Parathyroid adenoma (tissue), 2 donors: ENCODE data around the gene OBSL1.
A peak's percentile ranks its signal among the peaks of the same experiment; 100 is the strongest.

Experiments used
- H2AFZ ChIP-seq: fragments of 300-600 bp; sonication (generic); one replicate; pipeline ENCODE4 v1.7.0; 2017; ENCODE audit warnings: antibody characterized with exemption, mild to moderate bottlenecking
- H3K27ac ChIP-seq: fragments of 300-600 bp; sonication (generic); one replicate; pipeline ENCODE4 v1.7.0; 2017
- H3K27me3 ChIP-seq: fragments of 300-600 bp; sonication (generic); one replicate; pipeline ENCODE4 v1.7.0; 2017; ENCODE audit warnings: low read length; ENCODE audit not compliant: control insufficient read depth, insufficient read depth
- H3K36me3 ChIP-seq: fragments of 300-600 bp; sonication (generic); one replicate; pipeline ENCODE4 v1.7.0; 2017; ENCODE audit warnings: low read length; ENCODE audit not compliant: control insufficient read depth, insufficient read depth
- H3K4me1 ChIP-seq: fragments of 300-600 bp; sonication (generic); one replicate; pipeline ENCODE4 v1.7.0; 2017; ENCODE audit warnings: control low read depth
- H3K4me2 ChIP-seq: fragments of 300-600 bp; sonication (generic); one replicate; pipeline ENCODE4 v1.7.0; 2017; ENCODE audit warnings: low read length
- H3K4me3 ChIP-seq: fragments of 300-600 bp; sonication (generic); one replicate; pipeline ENCODE4 v1.7.0; 2017; ENCODE audit warnings: low read depth, low read length
- H3K79me2 ChIP-seq: fragments of 300-600 bp; sonication (generic); one replicate; pipeline ENCODE4 v1.7.0; 2017; ENCODE audit warnings: control low read depth
- H3K9ac ChIP-seq: fragments of 300-600 bp; sonication (generic); one replicate; pipeline ENCODE4 v1.7.0; 2017; ENCODE audit warnings: mild to moderate bottlenecking
- H3K9me3 ChIP-seq: fragments of 300-600 bp; sonication (generic); one replicate; pipeline ENCODE4 v1.7.0; 2017; ENCODE audit warnings: low read length; ENCODE audit not compliant: control insufficient read depth
- TF ChIP-seq, protein P1 (sequence below): fragments of 300-600 bp; sonication (generic); IDR thresholded peaks from one replicate; pipeline ENCODE4 v1.7.0; 2017; ENCODE audit warnings: antibody characterized with exemption, mild to moderate bottlenecking
- donor health status: primary hyperparathyroidism.

Gene OBSL1

DNA sequence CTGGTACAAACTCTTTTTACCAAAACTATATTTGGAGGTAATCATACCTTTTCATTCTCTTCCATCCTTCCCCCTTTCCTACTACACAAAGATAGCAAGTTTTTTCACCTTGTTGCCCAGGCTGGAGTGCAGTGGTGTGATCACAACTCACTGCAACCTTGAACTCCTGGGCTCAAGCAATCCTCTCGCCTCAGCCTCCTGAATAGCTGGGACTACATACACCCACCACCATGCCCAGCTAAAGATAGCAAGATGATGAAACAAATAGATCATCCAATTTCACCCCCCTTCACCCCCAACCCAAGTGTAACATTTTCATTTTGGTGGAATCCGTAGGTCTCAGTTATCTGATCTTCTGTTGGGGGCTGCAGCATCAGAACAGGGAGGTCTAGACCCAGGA, 21.8 kb upstream of the OBSL1 start:
- H3K9me3 ChIP-seq = no peaks in the 10 kb centered on the region
- TF ChIP-seq, protein P1, sequence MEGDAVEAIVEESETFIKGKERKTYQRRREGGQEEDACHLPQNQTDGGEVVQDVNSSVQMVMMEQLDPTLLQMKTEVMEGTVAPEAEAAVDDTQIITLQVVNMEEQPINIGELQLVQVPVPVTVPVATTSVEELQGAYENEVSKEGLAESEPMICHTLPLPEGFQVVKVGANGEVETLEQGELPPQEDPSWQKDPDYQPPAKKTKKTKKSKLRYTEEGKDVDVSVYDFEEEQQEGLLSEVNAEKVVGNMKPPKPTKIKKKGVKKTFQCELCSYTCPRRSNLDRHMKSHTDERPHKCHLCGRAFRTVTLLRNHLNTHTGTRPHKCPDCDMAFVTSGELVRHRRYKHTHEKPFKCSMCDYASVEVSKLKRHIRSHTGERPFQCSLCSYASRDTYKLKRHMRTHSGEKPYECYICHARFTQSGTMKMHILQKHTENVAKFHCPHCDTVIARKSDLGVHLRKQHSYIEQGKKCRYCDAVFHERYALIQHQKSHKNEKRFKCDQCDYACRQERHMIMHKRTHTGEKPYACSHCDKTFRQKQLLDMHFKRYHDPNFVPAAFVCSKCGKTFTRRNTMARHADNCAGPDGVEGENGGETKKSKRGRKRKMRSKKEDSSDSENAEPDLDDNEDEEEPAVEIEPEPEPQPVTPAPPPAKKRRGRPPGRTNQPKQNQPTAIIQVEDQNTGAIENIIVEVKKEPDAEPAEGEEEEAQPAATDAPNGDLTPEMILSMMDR = no peak
- H3K4me1 ChIP-seq = peaks cover 5% of the 10 kb centered on the region
- no peaks in the 10 kb centered on the region for H3K27me3 ChIP-seq
- no peak overlapping the region for H3K4me2 ChIP-seq
- no peaks in the 10 kb centered on the region for H3K36me3 ChIP-seq
- no peak overlapping the region for H3K4me3 ChIP-seq
- H3K9ac ChIP-seq = no peak overlapping the region
- no peak overlapping the region for H2AFZ ChIP-seq
- no peaks in the 10 kb centered on the region for H3K79me2 ChIP-seq
- H3K27ac ChIP-seq = no peak overlapping the region

DNA sequence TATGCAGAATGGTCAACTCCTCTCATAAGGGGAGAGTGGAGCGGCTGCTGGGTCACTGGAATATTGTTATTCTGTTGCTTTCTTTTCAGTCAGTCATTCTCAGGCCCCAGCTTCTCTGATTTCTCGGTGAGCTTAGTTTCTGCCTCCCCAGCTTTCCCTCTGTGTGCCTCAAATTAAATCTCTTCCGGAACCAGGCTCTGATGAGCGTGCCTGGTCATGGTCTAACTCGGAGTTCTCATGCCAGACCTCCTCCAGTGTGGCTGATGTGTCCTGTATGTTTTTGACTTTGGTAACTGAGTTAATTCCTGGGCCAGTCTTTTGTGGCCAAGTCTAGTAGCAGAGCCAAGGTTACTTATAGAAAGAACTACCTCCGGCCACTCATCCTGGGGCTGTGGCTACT, 21.4 kb upstream of the OBSL1 start:
- H3K4me2 ChIP-seq = no peak overlapping the region
- no peaks in the 10 kb centered on the region for H3K9me3 ChIP-seq
- no peak overlapping the region for H3K9ac ChIP-seq
- no peaks in the 10 kb centered on the region for H3K36me3 ChIP-seq
- H3K4me1 ChIP-seq = peaks cover 5% of the 10 kb centered on the region
- no peak overlapping the region for H2AFZ ChIP-seq
- TF ChIP-seq, protein P1 = no peak
- H3K4me3 ChIP-seq = no peak overlapping the region
- H3K27me3 ChIP-seq = no peaks in the 10 kb centered on the region
- H3K79me2 ChIP-seq = no peaks in the 10 kb centered on the region
- H3K27ac ChIP-seq = no peak overlapping the region

DNA sequence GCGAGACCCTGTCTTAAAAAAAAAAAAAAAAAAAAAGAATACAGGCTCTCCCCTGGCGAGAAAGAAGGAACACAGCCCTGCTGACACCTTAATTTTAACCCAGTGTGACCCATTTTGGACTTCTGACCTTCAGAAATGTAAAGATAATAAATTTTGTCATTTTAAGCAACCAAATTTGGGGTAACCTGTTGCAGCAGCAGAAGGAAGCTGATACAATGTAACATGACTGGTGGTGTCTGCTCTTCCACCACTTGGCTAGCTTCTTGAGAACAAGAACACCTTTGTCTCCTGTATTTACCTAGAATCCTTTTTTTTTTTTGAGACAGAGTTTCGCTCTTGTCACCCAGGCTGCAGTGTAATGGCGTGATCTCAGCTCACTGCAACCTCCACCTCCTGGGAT, 19.8 kb upstream of the OBSL1 start:
- H3K27me3 ChIP-seq = no peaks in the 10 kb centered on the region
- no peak overlapping the region for H2AFZ ChIP-seq
- H3K4me3 ChIP-seq = no peak overlapping the region
- H3K36me3 ChIP-seq = no peaks in the 10 kb centered on the region
- H3K27ac ChIP-seq = no peak overlapping the region
- TF ChIP-seq, protein P1 = no peak
- H3K79me2 ChIP-seq = no peaks in the 10 kb centered on the region
- no peak overlapping the region for H3K9ac ChIP-seq
- no peak overlapping the region for H3K4me2 ChIP-seq
- H3K4me1 ChIP-seq = no peaks in the 10 kb centered on the region
- no peaks in the 10 kb centered on the region for H3K9me3 ChIP-seq

DNA sequence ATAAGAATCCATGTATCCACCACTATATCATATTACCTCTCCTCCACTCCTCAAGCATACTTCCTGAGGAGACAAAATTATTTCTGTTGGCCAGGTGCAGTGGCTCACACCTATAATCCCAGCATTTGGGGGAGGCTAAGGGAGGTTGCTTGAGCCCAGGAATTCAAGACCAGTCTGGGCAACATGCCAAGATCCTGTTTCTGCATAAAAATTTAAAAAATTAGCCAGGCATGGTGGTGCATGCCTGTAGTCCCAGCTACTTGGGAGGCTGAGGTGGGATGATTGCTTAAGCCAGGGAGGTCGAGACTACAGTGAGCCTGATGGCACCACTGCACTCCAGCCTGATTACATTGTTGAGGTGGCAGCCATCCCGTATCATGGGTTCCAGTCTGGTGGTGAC, 10.0 kb upstream of the OBSL1 start:
- Histone ChIP-seq H3K36me3 (no peaks in the 10 kb centered on the region), H3K4me3 (no peak overlapping the region), H3K27ac (no peak overlapping the region), H2AFZ (no peak overlapping the region), H3K4me1 (peaks cover 5% of the 10 kb centered on the region), H3K9me3 (no peaks in the 10 kb centered on the region), H3K79me2 (no peaks in the 10 kb centered on the region), H3K4me2 (no peak overlapping the region), H3K9ac (no peak overlapping the region), H3K27me3 (no peaks in the 10 kb centered on the region)
- TF ChIP-seq, protein P1 = no peak

DNA sequence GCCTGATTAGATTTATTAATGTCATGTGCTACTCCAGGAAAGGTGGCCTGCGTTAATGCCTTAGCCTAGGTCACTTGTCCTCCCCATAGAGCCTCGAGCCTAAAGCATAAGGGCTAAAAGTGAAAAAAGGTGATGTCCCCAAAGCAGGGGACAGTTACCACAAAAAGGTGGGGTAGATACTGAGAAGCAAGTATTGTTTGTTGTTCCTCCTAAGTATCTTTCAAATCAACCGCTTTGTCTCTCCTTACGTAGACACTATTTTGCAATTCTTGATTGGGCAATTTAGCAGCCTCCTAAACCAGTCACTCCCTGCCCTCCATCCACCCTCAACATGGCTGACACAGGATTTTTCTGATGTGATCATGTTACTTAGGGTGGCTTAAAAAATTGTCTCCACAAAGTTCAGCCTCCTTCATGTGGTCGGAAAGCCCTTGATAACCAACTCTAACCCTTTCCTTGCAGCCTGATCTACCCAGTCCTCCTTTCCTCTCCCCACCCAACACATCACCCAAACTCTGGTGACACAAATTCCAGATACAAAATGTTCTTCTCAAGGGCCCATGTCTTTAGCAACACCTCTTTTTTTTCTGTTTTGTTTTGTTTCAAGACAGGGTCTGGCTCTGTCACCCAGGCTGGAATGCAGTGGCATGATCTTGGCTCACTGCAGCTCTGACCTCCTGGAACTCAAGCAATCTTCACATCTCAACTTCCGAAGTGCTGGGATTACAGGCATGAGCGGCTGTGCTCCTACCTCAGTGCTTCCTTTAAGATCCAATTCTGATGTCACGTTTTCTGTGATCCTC, 7.7 kb upstream of the OBSL1 start:
- H2AFZ ChIP-seq = peak overlapping the region; percentile 79
- H3K27ac ChIP-seq = peak overlapping the region; percentile 37
- no peaks in the 10 kb centered on the region for H3K36me3 ChIP-seq
- H3K27me3 ChIP-seq = no peaks in the 10 kb centered on the region
- H3K4me3 ChIP-seq = no peak overlapping the region
- H3K9ac ChIP-seq = no peak overlapping the region
- TF ChIP-seq, protein P1 = no peak
- H3K79me2 ChIP-seq = no peaks in the 10 kb centered on the region
- H3K4me2 ChIP-seq = no peak overlapping the region
- H3K4me1 ChIP-seq = peaks cover 5% of the 10 kb centered on the region
- no peaks in the 10 kb centered on the region for H3K9me3 ChIP-seq
